Trophoblast cell (in vitro differentiated cells and primary cell): ENCODE data around the gene SLAIN2.

Source experiments
- DNase-seq, 2 donors: peaks; one replicate each; pipeline ENCODE4 v3.0.0-alpha.2; 2016
- H2AFZ ChIP-seq: 2 replicates; pipeline ENCODE4 v1.6.1; 2013; ENCODE audit warnings: low read length, moderate library complexity, mild to moderate bottlenecking; ENCODE audit not compliant: insufficient read depth, poor library complexity
- H2AK5ac ChIP-seq: 2 replicates; pipeline ENCODE4 v1.6.1; 2013; ENCODE audit warnings: mild to moderate bottlenecking, low read length
- H2BK120ac ChIP-seq: 2 replicates; pipeline ENCODE4 v1.6.1; 2013; ENCODE audit warnings: low read length, mild to moderate bottlenecking, moderate library complexity; ENCODE audit not compliant: insufficient read depth, poor library complexity
- H2BK12ac ChIP-seq: 2 replicates; pipeline ENCODE4 v1.6.1; 2013; ENCODE audit warnings: mild to moderate bottlenecking, low read length, moderate library complexity
- H2BK5ac ChIP-seq: 2 replicates; pipeline ENCODE4 v1.6.1; 2013; ENCODE audit warnings: low read length, low read depth, moderate library complexity, mild to moderate bottlenecking; ENCODE audit not compliant: poor library complexity
- H3K14ac ChIP-seq: 2 replicates; pipeline ENCODE4 v1.6.1; 2013; ENCODE audit warnings: mild to moderate bottlenecking, low read length
- H3K18ac ChIP-seq: 2 replicates; pipeline ENCODE4 v1.6.1; 2013; ENCODE audit warnings: mild to moderate bottlenecking, low read length
- H3K23ac ChIP-seq: 2 replicates; pipeline ENCODE4 v1.6.1; 2013; ENCODE audit warnings: low read length
- H3K27ac ChIP-seq: 2 replicates; pipeline ENCODE4 v1.5.1; 2013; ENCODE audit warnings: low read depth, mild to moderate bottlenecking, inconsistent platforms, low read length, moderate library complexity
- H3K27me3 ChIP-seq: 2 replicates; pipeline ENCODE4 v1.6.1; 2013; ENCODE audit warnings: inconsistent platforms, mild to moderate bottlenecking, low read length, moderate library complexity; ENCODE audit not compliant: insufficient read depth
- H3K36me3 ChIP-seq, 2 experiments: 1 replicate in 1 of 2; 2 replicates in 1 of 2; pipeline ENCODE4 v1.6.1; 2013; ENCODE audit warnings: low read length in 2 of 2, mild to moderate bottlenecking in 2 of 2, moderate library complexity in 1 of 2; ENCODE audit not compliant: insufficient read depth in 2 of 2, control insufficient read depth in 1 of 2
- H3K4ac ChIP-seq: 2 replicates; pipeline ENCODE4 v1.6.1; 2013; ENCODE audit warnings: low read depth, mild to moderate bottlenecking, low read length, moderate library complexity
- H3K4me1 ChIP-seq, 2 experiments: 1 replicate in 1 of 2; 2 replicates in 1 of 2; pipeline ENCODE4 v1.6.1; 2013; ENCODE audit warnings: low read length in 2 of 2, mild to moderate bottlenecking in 2 of 2, moderate library complexity in 1 of 2; ENCODE audit not compliant: insufficient read depth in 2 of 2, control insufficient read depth in 1 of 2
- H3K4me2 ChIP-seq: 2 replicates; pipeline ENCODE4 v1.6.1; 2013; ENCODE audit warnings: inconsistent platforms, mild to moderate bottlenecking, low read length, moderate library complexity
- H3K4me3 ChIP-seq: 2 replicates; pipeline ENCODE4 v1.5.1; 2013; ENCODE audit warnings: mild to moderate bottlenecking, low read depth, low read length, inconsistent platforms
- H3K79me1 ChIP-seq: one replicate; pipeline ENCODE4 v1.6.1; 2013; ENCODE audit warnings: low read length
- H3K79me2 ChIP-seq: 2 replicates; pipeline ENCODE4 v1.6.1; 2013; ENCODE audit warnings: low read length, mild to moderate bottlenecking; ENCODE audit not compliant: control insufficient read depth, insufficient read depth, poor library complexity
- H3K9ac ChIP-seq: 2 replicates; pipeline ENCODE4 v1.6.1; 2013; ENCODE audit warnings: mild to moderate bottlenecking, low read length
- H3K9me3 ChIP-seq: 2 replicates; pipeline ENCODE4 v1.6.1; 2013; ENCODE audit warnings: low read depth, mild to moderate bottlenecking, control low read depth, inconsistent platforms, low read length; ENCODE audit not compliant: insufficient read depth
- H4K12ac ChIP-seq: 2 replicates; pipeline ENCODE4 v1.6.1; 2013; ENCODE audit warnings: low read depth, mild to moderate bottlenecking, low read length, moderate library complexity
- H4K8ac ChIP-seq: 2 replicates; pipeline ENCODE4 v1.6.1; 2013; ENCODE audit warnings: low read depth, mild to moderate bottlenecking, low read length, moderate library complexity
- H4K91ac ChIP-seq: one replicate; pipeline ENCODE4 v1.6.1; 2013; ENCODE audit warnings: low read depth, mild to moderate bottlenecking, low read length, moderate library complexity
- WGBS: extraction: QIAGEN DNeasy Blood & Tissue Kit; methylation state at CpG from one replicate; pipeline ENCODE4 v1.1.7; 2013; ENCODE audit warnings: missing lambda C conversion rate; ENCODE audit not compliant: insufficient read length, insufficient coverage; ENCODE audit errors: extremely low coverage; 5-methylcytosine and 5-hydroxymethylcytosine counted together

Gene SLAIN2

GRCh38 chr4:48342606-48342880, 1.2 kb downstream of the SLAIN2 start:
- H3K23ac ChIP-seq: no peak overlapping the region
- no peaks in the 10 kb centered on the region for H3K27me3 ChIP-seq
- H2AFZ ChIP-seq: peak overlapping the region; percentile 42
- peak overlapping the region; percentile 88 for H3K9ac ChIP-seq
- WGBS: no CpG with 5 or more reads among the region's 5 CpGs
- no peak overlapping the region for H2BK5ac ChIP-seq
- peaks cover 16% of the 10 kb centered on the region for H3K79me1 ChIP-seq
- peak overlapping the region; percentile 93 for H4K91ac ChIP-seq
- H4K12ac ChIP-seq: no peak overlapping the region
- no peaks in the 10 kb centered on the region for H3K36me3 ChIP-seq
- H3K14ac ChIP-seq: peak overlapping the region; percentile 91
- DNase-seq: no peak
- peak overlapping the region; percentile 98 for H4K8ac ChIP-seq
- H3K4ac ChIP-seq: peak overlapping the region; percentile 93
- peak overlapping the region; percentile 93 for H3K18ac ChIP-seq
- no peaks in the 10 kb centered on the region for H3K4me1 ChIP-seq
- peak overlapping the region; percentile 87 for H3K4me2 ChIP-seq
- no peak overlapping the region for H2AK5ac ChIP-seq
- H2BK120ac ChIP-seq: no peak overlapping the region
- peak overlapping the region; percentile 88 for H3K4me3 ChIP-seq
- peak overlapping the region; percentile 1 for H2BK12ac ChIP-seq
- H3K27ac ChIP-seq: peak overlapping the region; percentile 97
- H3K9me3 ChIP-seq: no peaks in the 10 kb centered on the region
- peaks cover 14% of the 10 kb centered on the region for H3K79me2 ChIP-seq

DNA sequence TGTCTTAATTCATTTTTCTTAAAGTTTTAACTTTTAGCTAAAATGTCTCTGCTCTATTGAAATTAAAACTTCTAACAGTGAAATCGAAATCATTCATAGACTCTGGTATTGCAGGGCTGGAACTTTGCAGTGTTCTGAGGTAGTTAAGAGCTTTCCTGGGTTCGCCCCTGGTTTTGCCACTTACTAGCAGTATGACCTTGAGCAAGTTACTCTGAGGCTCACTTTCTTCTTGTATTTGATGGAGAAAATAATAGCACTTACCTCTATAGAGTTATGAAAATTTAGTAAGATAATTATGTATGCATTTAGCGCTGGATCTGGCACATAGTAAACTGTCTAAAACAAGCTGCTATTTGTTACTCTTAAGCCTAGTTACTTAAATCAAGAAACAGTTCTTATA, 1.7 kb downstream of the SLAIN2 start:
- peak overlapping the region; percentile 46 for H3K4ac ChIP-seq
- DNase-seq: no peak
- no peak overlapping the region for H4K8ac ChIP-seq
- no peak overlapping the region for H3K4me3 ChIP-seq
- no peak overlapping the region for H3K27ac ChIP-seq
- peak overlapping the region; percentile 44 for H3K4me2 ChIP-seq
- H3K4me1 ChIP-seq: no peaks in the 10 kb centered on the region
- H3K79me1 ChIP-seq: peaks cover 16% of the 10 kb centered on the region
- H3K79me2 ChIP-seq: peaks cover 14% of the 10 kb centered on the region
- H2BK12ac ChIP-seq: no peak overlapping the region
- no peak overlapping the region for H4K91ac ChIP-seq
- no peak overlapping the region for H2BK5ac ChIP-seq
- no peak overlapping the region for H3K23ac ChIP-seq
- H3K9ac ChIP-seq: no peak overlapping the region
- no peak overlapping the region for H2BK120ac ChIP-seq
- H3K9me3 ChIP-seq: no peaks in the 10 kb centered on the region
- H4K12ac ChIP-seq: no peak overlapping the region
- H2AK5ac ChIP-seq: no peak overlapping the region
- H3K36me3 ChIP-seq: no peaks in the 10 kb centered on the region
- no peak overlapping the region for H3K14ac ChIP-seq
- no peaks in the 10 kb centered on the region for H3K27me3 ChIP-seq
- H2AFZ ChIP-seq: no peak overlapping the region
- no CpG with 5 or more reads among the region's 3 CpGs for WGBS
- no peak overlapping the region for H3K18ac ChIP-seq

DNA sequence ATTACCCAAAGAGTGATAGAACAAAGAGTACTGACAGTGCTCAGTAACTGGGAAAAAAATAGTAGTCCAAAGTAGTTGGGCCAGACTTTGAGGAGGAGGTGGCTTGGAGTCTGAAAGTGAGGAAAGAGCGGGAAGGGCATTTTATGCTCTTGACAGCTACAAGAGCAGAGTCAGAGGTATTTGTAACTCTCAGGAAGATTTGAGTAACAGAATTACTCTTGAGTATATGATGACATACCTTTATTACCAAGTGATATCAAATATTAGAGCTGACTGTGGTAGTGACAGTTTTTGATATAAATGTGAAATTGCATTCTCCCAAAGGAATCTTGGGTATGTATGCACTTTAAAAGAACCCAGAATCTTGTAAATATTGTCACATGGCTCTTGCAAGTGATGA, 2.2 kb downstream of the SLAIN2 start:
- Histone ChIP-seq H4K12ac (no peak overlapping the region), H3K27me3 (no peaks in the 10 kb centered on the region), H3K36me3 (no peaks in the 10 kb centered on the region), H3K27ac (no peak overlapping the region), H2AK5ac (no peak overlapping the region), H2AFZ (no peak overlapping the region), H4K8ac (no peak overlapping the region), H3K79me2 (peaks cover 16% of the 10 kb centered on the region), H3K18ac (no peak overlapping the region), H3K9ac (no peak overlapping the region), H3K79me1 (peaks cover 16% of the 10 kb centered on the region), H2BK120ac (no peak overlapping the region), H3K4me1 (no peaks in the 10 kb centered on the region), H3K4ac (no peak overlapping the region), H3K4me3 (no peak overlapping the region), H3K14ac (no peak overlapping the region), H2BK5ac (no peak overlapping the region), H3K4me2 (peak overlapping the region; percentile 35), H4K91ac (no peak overlapping the region), H3K9me3 (no peaks in the 10 kb centered on the region), H2BK12ac (no peak overlapping the region), H3K23ac (no peak overlapping the region)
- WGBS: no CpG with 5 or more reads among the region's 1 CpG
- no peak for DNase-seq

DNA sequence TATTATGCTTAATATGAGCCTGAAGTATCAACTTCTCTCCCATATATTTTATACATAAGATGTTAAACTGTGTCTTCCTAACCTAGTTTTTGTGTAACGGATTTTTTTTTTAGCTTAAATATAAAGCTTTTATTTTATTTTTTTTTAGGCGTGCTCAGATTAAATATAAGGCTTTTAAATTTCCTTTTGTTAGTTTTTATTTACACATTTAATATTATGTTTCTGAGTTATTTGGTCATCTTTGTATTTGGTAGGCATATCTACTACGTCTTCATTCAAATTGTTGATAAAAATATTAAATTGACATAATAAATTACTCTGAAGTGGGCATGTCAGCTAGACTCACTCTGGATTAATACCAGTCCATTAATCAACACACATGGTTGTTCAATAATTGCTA, 4.2 kb downstream of the SLAIN2 start:
- no peak overlapping the region for H3K4ac ChIP-seq
- no peak overlapping the region for H3K4me3 ChIP-seq
- no peaks in the 10 kb centered on the region for H3K27me3 ChIP-seq
- H3K14ac ChIP-seq: no peak overlapping the region
- H4K12ac ChIP-seq: no peak overlapping the region
- H3K23ac ChIP-seq: no peak overlapping the region
- H3K27ac ChIP-seq: no peak overlapping the region
- no peak overlapping the region for H3K18ac ChIP-seq
- H3K4me1 ChIP-seq: peaks cover 0 to 1% of the 10 kb centered on the region in 2 experiments
- no CpG with 5 or more reads among the region's 3 CpGs for WGBS
- H3K79me2 ChIP-seq: peaks cover 18% of the 10 kb centered on the region
- H3K9ac ChIP-seq: no peak overlapping the region
- no peak overlapping the region for H2AK5ac ChIP-seq
- no peak overlapping the region for H2AFZ ChIP-seq
- H2BK120ac ChIP-seq: no peak overlapping the region
- peaks cover 16% of the 10 kb centered on the region for H3K79me1 ChIP-seq
- no peak overlapping the region for H2BK12ac ChIP-seq
- H4K91ac ChIP-seq: no peak overlapping the region
- no peak overlapping the region for H2BK5ac ChIP-seq
- no peak overlapping the region for H4K8ac ChIP-seq
- DNase-seq: no peak
- no peak overlapping the region for H3K4me2 ChIP-seq
- H3K9me3 ChIP-seq: no peaks in the 10 kb centered on the region
- no peaks in the 10 kb centered on the region for H3K36me3 ChIP-seq

- Histone ChIP-seq H3K4me3 (no peak overlapping the region), H3K79me1 (peaks cover 8% of the 10 kb centered on the region), H3K18ac (no peak overlapping the region), H4K91ac (no peak overlapping the region), H3K9me3 (no peaks in the 10 kb centered on the region), H3K4me1 (peaks cover 0 to 1% of the 10 kb centered on the region in 2 experiments), H4K8ac (no peak overlapping the region), H3K27ac (no peak overlapping the region), H3K27me3 (no peaks in the 10 kb centered on the region), H3K4ac (no peak overlapping the region), H3K4me2 (no peak overlapping the region), H3K36me3 (no peaks in the 10 kb centered on the region), H3K79me2 (peaks cover 16% of the 10 kb centered on the region), H2BK5ac (no peak overlapping the region), H2BK120ac (no peak overlapping the region), H3K23ac (no peak overlapping the region), H2AFZ (no peak overlapping the region), H3K14ac (no peak overlapping the region), H3K9ac (no peak overlapping the region), H2AK5ac (no peak overlapping the region), H4K12ac (no peak overlapping the region), H2BK12ac (no peak overlapping the region)
- DNase-seq: no peak
Observed at GRCh38 chr4:48346594-48346993, 5.3 kb downstream of the SLAIN2 start.
